GM21619 (cell line): Measurements from ENCODE around the gene MRPS15.

Experiments used
- ATAC-seq: cut with Tn5 transposase; IDR thresholded peaks from one replicate; pipeline ENCODE4 v1.9.1; 2021; ENCODE audit not compliant: unreplicated experiment

Gene MRPS15

DNA sequence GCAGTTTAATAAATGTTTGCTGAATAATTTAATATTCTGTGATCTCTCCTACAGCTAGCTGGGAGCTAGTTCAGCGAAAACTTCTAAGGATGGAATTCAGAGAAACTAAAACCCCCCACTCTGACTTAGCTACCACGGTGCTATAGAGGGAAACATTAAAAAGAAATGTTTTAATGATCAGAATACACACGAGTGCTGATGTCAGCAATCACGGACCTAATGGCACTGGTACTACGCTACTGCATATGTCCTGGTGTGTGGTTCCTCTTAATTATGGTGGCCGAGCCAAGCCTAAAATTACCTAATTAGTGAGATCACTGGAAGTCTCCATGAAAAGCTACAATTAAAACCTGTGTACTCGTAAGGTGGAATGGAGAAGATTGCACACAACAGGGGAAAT, 42.5 kb downstream of the MRPS15 start:
- no peak for ATAC-seq

DNA sequence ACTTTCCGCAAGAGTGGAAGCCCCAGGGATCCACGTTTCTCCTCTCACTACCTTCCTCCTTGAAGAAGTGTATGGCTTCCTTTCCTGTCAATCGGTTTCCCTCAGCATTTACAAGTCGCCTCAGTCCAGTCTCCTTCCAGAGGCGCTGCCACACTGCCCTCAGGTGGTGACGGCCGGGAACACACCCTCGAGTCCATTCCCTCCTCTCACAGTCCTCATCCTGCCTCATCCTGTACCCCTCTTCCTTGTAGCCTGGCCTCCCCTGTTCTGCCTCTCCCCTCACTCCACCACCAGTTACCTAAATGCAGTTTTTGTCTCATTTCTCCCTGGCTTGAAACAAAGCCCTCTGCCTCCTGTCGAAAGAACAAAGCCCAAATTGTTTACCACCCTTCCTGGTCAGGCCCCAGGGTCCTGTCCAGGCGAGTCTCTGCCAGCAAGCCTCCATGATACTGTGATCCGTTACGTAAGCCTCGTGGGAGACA, 43.3 kb downstream of the MRPS15 start:
- ATAC-seq = no peak

DNA sequence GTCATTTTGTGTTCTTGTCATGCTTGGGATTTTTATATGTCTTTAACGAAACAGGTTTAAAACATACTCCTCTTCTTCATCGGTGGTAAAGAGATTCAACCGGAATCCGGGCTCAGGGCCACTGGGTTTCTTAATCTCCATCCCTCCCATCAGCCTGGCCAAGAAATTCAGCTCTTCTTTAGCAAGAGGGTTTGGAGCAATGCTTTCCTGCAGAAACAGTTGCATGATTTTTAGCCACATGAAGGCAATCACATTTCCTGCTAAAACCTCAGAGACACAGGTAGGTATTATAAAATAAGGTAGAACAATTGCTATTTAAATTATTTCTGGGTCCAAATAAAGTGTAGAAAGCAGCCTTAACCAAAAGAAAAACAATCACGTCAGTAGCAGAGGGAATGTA, 43.8 kb downstream of the MRPS15 start:
- ATAC-seq = no peak

DNA sequence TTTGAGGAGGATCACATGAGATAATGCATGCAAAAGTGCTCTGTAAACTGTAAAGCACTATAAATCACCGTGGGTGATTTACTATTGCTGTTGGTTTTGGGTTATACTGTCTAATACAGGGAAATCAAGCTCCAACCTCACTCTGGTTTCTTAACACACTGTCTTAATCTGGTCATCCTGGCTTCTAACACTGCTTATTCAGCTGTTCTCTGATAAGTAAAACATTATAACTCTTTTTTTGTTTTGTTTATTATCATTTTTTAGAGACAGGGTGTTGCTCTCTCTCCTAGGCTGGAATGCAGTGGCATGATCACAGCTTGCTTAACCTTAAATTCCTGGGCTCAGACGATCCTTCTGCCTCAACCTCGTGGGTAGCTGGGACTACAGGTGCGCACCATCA, 44.6 kb downstream of the MRPS15 start:
- ATAC-seq = no peak

DNA sequence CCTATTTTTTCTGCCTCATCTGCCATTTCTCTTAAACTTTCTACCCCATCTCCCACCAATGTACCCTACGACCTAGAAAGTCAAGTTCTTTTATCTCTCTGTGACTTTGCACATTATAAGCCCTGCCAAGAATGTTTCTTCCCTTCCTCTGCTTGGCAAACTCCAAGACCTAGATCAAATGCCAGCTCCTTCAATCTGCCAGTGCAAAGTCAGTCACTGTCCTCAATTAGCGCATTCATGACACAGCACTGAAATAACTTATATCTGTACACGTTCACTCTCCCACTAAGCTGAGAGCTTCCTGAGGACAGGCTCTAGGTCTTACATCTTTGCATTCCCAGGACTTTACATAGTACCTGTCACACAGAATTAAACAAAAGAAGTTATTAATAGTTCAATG, 45.0 kb downstream of the MRPS15 start:
- no peak for ATAC-seq

DNA sequence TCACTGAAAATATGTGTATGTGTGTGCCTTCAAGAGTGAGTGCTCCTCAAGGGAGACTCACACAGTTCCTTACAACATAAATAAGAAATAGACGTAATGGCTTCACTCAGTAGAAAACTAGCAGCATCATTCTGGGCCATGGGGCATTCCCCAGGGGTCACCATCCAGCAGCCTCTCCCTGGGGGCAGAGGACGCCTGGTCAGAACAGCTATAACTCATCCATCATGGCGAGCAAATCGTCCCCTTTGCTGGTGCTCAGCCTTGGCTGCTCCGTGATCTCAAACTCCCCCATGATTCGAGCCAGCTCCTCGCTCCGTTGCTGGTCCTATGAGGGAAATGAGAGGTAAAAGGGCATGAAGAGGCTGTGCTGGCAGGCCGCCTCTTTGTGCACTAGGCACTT, 46.3 kb downstream of the MRPS15 start:
- no peak for ATAC-seq

DNA sequence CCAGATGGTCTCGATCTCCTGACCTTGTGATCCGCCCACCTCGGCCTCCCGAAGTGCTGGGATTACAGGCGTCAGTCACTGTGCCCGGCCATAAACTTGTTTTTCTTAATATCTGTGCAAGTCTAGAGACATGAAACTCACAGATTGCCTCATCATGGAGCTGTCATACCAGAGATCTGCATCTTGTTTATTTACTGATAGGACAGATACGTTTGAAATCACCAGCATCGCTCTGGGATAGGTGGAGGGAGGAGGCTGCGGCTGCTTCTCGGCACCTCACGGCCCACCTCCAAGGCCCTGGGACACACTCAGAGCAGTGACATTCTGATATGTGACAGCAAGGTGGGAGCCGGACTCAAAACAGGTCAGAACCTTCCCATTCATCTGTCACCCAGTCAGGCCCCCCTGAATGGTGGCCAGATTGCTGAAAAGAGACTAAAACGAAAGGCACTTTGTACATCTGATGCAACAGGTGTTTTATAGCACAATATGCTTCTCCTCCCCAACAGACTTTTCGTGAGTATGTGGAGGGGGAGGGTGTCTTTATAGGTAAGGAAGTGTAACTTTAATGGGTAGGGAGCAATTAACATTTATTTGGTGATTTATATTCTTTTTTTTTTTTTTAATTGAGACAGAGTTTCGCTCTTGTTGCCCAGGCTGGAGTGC, 48.4 kb downstream of the MRPS15 start:
- no peak for ATAC-seq

DNA sequence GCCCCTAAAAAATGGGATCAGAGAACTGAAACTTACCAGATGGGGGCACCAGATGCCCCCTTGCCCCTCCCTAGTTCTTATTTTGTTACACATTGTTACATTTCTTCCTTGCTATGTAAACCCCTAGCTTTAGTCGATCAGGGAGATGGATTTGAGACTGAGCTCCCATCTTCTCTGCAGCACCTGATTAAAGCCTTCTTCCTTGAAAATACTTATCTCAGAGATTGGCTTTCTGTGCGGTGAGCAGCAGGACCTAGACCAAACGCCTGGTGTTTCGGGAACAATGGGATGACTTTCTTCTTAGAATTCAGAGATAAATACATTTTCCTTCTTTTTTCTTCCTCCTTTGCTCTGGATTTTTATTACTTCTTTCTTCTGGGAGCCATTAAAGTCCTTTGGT, 49.8 kb downstream of the MRPS15 start:
- no peak for ATAC-seq

DNA sequence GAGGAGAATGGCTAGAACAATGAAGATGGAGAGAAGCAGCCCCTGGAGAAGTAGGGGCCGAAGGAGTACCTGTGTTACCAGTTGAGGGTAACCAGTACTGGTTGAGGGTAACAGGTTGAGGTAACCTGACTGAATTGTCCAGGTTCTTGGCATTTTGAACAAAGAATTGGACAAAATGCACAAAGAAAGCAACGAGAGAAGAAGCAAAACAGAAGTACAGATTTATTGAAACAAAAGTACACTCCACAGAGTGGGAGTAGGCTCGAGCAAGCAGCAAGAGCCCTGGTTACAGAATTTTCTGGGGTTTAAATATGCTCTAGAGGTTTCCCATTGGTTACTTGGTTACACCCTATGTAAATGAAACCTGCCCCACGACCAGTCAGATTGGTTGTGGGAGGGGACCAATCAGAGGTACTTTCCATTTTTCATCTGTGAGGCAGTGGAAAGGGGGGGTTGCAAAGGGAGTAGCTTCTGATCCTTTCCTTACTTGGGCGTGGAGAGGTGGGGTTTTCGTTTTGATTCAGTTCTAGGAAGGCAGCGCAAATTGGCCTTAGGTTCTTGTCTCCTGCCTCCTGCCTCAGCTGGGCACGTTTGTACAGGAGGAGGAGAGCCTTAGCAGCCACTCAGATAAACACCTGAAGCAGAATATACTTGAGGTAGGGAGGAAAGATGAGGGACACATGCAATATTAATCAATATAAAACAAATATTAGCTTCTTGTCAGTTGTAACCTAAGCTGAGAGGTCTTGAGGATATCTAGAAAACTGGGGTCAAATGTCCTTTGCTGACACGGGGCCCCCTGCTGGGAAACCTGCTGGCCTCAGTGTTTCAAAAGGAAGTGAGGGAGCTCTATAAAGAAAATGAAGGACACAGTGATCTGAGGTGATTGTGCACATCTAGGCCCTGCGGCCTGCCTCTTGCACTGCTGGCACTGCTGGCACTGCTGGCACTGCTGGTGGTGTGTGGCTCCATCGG, 52.2 kb downstream of the MRPS15 start:
- ATAC-seq = no peak

DNA sequence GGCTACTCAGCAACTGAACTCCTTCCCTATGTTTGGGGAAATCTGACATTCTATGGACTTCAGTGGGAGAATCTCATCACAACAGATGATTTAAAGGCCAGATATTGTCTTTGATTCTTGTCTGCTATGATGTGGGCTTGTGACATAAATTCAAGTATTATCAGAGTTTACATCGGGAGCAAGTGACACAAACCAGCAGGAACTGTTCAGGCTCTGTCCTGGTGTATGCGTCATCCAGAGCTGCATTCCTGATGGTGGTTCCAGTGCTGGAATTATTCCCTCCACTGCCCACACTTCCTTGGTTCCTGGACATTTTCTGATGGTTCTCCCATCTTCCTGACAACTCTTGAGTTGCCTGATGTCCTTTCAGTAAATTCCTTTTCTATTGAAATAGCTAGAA, 55.7 kb downstream of the MRPS15 start:
- no peak for ATAC-seq

DNA sequence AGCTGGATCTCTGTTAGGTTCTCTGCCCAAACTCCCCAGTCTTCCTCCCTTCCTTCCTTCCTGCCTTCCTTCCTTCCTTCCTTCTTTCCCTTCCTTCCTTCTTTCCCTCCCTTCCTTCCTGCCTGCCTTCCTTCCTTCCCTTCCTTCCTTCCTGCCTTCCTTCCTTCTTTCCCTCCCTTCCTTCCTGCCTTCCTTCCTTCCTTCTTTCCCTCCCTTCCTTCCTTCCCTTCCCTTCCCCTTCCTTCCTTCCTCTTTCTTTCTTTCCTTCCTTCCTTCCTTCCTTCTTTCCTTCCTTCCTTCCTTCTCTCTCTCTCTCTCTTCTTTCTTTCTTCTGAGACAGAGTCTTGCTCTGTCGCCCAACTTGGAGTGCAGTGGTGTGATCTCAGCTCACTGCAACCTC, 57.7 kb downstream of the MRPS15 start:
- no peak for ATAC-seq
